Measurements from ENCODE around the gene GJB5.
"Not testable (repeated sequence)": the region's sequence is repeated elsewhere in the genome, so short reads cannot be mapped to it uniquely, and the experiment has no call there.

The GJB5 gene

GRCh38 chr1:34770891-34771504 lies 16.2 kb downstream of the GJB5 start:
- TF ChIP-seq, protein P1, sequence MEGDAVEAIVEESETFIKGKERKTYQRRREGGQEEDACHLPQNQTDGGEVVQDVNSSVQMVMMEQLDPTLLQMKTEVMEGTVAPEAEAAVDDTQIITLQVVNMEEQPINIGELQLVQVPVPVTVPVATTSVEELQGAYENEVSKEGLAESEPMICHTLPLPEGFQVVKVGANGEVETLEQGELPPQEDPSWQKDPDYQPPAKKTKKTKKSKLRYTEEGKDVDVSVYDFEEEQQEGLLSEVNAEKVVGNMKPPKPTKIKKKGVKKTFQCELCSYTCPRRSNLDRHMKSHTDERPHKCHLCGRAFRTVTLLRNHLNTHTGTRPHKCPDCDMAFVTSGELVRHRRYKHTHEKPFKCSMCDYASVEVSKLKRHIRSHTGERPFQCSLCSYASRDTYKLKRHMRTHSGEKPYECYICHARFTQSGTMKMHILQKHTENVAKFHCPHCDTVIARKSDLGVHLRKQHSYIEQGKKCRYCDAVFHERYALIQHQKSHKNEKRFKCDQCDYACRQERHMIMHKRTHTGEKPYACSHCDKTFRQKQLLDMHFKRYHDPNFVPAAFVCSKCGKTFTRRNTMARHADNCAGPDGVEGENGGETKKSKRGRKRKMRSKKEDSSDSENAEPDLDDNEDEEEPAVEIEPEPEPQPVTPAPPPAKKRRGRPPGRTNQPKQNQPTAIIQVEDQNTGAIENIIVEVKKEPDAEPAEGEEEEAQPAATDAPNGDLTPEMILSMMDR (IDR thresholded peaks at IDR 0.05; ENCODE audit: extremely low read depth, insufficient read depth, missing control alignments): no peak
- DNase-seq (ENCODE audit: low spot score): no peak
- in situ Hi-C loops (cut with MboI; ENCODE audit: low pct_unique_long_range_greater_than_20kb, low sequenced_read_pairs, unreplicated experiment): no loop called here

DNA sequence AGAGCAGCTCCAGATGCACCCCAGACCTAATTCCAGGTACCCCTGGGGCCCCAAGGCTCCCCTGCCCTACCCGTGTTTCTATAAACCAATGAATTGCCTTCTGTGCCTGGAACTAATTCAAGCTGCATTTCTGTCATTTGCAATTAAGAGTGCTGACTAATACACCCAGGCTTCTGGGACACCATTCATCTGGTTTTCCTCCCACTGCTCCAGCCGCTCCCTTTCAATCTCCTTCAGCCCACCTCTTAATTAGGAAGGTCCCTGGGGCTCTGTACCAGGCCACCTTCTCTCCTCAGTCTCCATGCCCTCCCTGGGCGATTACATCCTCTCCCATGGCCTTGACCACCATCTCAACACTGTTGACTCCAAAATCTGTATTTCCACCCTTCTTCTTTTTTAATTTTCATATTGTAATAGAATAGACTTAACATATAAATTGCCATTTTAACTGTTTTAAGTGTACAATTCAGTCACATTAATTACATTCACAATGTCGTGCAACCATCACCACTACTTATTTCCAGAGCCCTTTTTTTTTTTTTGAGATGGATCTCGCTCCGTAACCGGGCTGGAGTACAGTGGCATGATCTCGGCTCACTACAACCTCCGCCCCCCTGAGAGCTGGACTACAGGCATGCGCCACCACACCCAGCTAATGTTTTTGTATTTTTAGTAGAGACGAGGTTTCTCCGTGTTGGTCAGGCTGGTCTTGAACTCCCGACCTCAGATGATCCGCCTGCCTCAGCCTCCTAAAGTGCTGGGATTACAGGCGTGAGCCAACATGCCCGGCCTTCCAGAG lies 16.9 kb downstream of the GJB5 start:
- TF ChIP-seq, protein P1 (IDR thresholded peaks at IDR 0.05; ENCODE audit: extremely low read depth, insufficient read depth, missing control alignments): no peak
- in situ Hi-C loops (cut with MboI; ENCODE audit: low pct_unique_long_range_greater_than_20kb, low sequenced_read_pairs, unreplicated experiment): no loop called here
- no peak for DNase-seq (ENCODE audit: low spot score)

DNA sequence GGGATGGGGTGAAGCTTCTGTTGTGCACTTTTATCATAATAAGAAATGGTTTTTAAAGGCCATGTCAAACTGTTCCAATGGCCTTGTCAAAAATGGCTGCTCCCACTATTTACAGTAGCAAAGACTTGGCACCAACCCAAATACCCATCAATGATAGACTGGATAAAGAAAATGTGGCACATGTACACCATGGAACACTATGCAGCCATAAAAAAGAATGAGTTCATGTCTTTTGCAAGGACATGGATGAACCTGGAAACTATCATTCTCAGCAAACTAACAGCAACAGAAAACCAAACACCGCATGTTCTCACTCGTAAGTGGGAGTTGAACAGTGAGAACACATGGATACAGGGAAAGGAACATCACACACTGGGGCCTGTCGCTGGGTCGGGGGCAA lies 18.3 kb downstream of the GJB5 start:
- in situ Hi-C loops (cut with MboI; ENCODE audit: low pct_unique_long_range_greater_than_20kb, low sequenced_read_pairs, unreplicated experiment); DNase-seq (ENCODE audit: low spot score): not testable (repeated sequence)

GRCh38 chr1:34774957-34775356 lies 20.1 kb downstream of the GJB5 start:
- TF ChIP-seq, protein P1 (IDR thresholded peaks at IDR 0.05; ENCODE audit: extremely low read depth, insufficient read depth, missing control alignments): no peak
- no peak for DNase-seq (ENCODE audit: low spot score)
- in situ Hi-C loops (cut with MboI; ENCODE audit: low pct_unique_long_range_greater_than_20kb, low sequenced_read_pairs, unreplicated experiment): no loop called here

- in situ Hi-C loops (cut with MboI; ENCODE audit: low pct_unique_long_range_greater_than_20kb, low sequenced_read_pairs, unreplicated experiment): no loop called here
- DNase-seq (ENCODE audit: low spot score): no peak
Observed at GRCh38 chr1:34776911-34777310, 22.1 kb downstream of the GJB5 start.

DNA sequence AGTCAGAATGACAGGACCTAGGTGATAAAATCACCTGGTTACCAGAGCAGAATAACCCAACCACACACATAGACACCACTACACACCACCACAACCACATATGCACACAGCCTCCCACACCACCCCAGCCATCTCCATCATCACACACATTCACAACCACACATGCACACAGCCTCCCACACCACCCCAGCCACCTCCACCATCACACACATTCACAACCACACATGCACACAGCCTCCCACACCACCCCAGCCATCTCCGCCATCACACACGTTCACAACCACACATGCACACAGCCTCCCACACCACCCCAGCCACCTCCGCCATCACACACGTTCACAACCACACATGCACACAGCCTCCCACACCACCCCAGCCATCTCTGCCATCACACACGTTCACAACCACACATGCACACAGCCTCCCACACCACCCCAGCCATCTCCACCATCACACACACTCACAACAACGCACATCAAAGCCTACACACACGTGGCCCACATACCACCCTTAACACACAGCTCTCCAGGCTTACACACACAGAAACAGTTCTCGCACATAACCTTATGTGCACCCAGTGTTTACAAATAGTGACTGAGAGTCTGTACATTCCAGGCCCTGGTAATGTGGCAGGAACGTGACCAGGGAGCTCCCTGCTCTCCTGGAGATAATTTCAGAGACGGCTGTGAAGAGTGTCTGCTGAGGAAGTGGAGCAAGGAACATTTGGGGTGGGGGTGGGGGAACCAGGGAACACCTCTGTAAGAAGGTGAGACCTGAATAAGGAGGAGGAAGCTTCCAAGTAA lies 22.9 kb downstream of the GJB5 start:
- in situ Hi-C loops (cut with MboI; ENCODE audit: low pct_unique_long_range_greater_than_20kb, low sequenced_read_pairs, unreplicated experiment): no loop called here
- no peak for DNase-seq (ENCODE audit: low spot score)
- TF ChIP-seq, protein P1 (IDR thresholded peaks at IDR 0.05; ENCODE audit: extremely low read depth, insufficient read depth, missing control alignments): no peak

More at GRCh38 chr1:34776911-34777310, 22.1 kb downstream of the GJB5 start:
- TF ChIP-seq, protein P1 (IDR thresholded peaks at IDR 0.05; ENCODE audit: extremely low read depth, insufficient read depth, missing control alignments): no peak

Data from GM13977 (cell line).